Stimulated activated CD4-positive, alpha-beta T cell treated with anti-CD3 and anti-CD28 coated beads, Interleukin-4, amount 100 ng/mL, for 4 hours (primary cell): Measurements from ENCODE around the gene ZNRF3.
A peak's percentile ranks its signal among the peaks of the same experiment; 100 is the strongest.
"Not testable (repeated sequence)": the region's sequence is repeated elsewhere in the genome, so short reads cannot be mapped to it uniquely, and the experiment has no call there.

Experiments
- DNase-seq, 2 experiments: peaks; one replicate each; pipeline ENCODE4 v3.0.0-alpha.2; 2020

Gene ZNRF3

DNA sequence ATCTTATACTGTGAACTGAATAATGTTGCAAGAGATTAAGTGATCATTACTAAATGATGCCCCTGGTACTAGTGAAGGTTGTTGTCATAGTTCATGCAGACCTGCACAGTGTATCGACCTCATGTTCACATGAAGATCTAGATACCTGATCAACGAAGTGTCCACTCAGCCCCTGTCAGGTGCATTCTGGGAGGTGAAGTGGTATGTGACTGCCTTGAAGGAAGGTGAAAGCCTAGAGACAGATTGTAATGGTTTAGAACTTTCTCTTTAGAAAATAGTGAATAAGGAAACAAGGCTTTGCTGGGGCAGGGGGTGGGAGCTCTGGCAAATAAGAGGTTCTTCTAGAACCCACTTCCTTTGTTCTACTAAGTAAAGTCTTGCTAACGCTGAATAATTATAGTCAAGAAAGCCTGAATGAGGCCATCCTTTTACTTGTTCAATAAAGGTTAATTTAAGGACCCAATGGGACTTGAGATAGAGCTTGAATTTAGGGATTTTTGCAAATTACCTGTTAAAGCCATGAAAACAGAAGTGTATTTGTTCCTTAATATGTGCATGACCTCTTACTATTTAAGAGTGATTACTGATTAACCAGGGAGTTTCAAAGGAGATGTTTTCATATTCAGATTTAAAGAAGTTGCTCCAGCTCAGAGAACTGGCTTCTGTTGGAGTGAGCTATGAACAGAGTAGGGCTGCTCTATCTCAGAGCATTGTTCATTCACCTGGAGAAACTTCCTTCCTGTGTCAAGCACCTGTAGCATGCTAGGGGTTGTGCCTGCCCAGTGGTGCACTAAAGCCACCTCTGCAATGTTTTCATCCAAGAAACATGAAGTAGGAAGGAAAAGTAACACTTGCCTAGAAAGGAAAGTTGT lies 132.9 kb downstream of the ZNRF3 start:
- DNase-seq, result no peak

DNA sequence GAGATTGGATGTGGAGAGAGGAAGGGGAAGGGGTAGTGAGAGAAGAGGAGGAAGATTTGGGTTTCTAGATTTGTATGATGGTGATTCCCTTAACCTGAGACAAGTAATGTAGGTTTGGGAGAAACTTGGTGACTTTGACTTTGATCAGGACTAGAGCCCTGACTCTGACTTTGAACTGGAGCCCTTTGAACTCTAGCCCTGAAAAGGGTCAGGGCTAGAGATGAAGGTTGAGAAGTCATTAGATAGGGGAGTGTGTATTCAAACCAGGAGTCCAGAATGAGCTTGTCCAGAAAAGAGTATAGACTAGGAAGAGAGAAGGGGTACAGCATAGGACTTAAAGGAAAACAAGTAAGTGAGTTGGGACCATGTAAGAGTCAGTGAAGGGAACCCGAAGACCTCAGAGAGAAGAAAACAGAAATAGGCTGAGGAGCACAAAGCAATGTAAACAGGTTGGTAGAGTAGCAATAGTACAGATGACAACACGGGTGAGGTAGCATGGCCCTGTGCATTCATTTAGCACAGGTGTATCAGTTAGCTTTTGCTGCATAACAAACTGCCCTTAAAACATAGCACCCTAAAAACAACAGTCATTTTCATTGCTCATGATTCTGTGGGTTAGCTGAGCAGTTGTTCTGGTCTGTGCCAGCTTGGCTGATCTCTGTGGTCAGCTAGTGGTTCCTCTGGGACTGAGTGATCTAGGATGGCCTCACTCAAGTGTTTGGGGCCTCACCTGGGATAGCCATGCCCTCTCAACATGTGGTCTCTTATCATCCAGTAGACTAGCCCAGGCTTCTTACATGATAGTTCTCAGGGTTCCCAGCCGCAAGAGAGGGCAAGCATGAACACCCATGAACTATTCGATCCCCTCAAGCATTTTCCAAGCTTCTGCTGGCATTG lies 135.2 kb downstream of the ZNRF3 start:
- DNase-seq, result no peak

DNA sequence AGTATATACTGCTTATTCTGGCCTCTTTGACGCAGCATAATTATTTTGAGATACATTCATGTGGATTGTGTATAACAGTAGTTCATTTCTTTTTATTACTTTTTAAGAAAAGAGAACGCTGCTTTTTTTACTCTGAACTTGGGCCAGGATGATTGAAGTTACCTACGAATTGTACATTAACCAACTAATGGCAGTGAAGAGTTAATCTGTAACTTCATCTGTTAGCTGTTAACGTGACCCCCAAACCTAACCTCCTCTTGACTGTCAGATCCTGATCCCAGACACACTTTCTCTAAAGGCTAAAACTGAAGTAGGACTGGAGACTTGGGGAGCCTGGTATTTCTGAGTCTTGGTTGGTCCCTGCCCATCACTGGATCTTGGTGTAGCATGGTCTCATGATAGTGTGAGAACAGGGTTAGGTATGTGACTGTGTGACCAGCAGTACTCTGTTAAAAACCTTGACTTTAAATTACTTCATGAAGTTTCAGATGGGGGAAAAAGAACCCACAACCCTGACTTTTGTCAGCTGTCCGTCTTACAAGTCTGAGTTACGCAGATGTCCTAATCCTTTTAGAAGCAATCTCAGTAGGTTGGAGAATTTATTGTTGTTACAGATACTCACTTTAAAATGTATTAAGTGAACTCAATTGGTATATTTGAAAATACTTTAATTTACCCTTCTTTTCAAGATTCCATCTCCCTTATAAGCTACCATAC lies 138.9 kb downstream of the ZNRF3 start:
- DNase-seq, result no peak

DNA sequence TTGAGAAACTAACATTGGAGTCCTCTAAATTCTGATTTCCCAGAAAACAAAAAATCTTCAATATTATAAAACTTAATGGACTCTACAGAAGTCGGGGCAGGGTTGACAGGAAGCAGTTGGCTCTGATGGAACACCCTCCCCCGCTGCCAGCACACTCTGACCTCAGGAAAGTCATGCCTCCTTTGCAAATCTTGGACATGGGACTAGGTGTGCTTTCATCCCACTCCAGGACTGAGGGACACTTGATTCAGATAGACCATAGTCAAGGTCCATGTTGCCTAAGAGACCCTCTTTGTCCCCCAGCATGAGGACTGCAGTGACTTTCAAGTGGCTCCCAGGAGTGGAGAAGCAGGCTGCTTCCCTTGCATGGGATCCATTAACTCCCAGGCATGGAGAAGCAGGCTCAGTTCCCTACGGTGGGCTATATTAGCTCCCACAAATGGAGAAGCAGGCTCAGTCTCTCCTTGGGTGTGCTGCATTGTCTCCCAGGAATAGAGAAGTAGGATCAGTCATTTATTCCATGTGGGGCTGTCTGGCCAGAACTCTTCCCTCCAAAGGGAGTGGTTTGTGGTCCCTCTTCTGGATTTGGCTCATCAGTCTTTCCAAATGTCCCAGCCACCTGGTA lies 139.9 kb downstream of the ZNRF3 start:
- DNase-seq, result no peak

DNA sequence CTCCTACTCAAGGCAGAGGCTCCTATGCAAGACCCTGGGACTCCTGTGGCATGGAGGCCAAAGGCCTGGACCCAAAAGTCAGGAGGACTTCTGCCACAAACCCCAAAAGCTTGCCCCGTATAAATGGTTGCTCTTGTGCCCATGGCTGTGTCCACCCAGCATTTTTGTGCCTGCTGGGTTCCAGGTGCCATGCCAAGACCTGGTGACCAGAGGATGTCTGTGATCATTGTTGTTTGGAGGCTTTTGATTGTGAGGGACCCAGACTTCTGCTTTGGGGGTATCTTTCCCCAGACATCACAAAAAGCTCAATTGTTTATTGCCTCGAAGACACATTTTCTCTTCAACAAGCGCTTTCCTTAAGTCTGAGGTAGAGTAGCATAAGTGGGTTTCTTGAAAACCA lies 143.2 kb downstream of the ZNRF3 start:
- no peak for DNase-seq

DNA sequence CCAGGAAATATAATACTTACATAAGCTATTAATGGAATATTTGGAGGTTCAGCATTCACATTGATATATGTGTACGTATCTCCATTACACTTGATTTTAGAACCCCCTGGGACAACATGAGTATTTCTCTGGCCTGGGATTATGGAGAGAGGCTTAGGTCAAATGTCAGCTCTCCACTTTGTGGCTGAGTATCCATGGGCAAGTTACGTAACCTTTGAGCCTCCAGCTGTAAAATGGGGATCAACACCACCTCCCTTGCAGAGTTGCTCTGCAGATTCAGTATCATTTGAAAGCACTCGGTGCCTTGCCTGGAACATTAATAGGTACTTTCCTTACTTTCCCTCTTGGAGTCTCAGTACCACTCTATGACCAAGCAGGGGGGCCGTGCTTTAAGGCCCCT lies 145.1 kb downstream of the ZNRF3 start:
- no peak for DNase-seq

DNA sequence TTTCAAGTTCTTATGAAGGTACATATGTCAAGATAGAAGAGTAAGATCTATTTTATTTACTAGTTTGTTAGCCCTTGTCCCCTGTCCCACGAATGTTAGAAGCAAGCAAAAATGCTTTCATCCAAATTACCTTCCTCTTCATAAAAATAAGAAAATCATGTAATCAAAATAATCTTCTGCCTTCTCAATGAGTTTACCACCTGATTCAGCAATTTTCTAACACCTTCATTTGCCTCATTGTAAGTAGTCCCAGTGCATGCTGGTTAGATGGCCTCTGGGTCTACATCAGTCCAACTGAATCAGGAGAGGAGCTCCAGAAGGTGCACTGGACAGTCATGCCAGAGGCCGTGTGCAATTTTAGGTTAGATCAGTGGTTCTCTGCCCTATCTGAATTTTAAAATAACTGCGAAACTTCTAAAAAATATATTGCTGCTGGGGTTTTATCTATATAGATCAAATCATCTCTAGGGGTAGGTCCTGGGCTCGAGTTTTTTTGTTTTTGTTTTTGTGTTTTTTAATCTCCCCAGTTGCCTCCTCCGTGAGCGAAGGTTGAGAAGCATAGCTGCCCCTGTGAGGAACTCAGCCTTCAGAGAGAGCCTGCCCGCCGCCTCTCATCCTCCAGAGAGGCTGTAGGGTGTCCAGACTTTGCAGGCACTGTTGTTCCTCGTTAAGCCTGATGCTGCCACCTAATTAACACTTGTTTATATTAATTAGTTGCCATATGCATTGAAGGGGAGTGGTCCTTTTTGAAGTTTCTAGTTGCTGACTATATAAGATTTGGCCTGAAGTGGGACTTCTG lies 146.0 kb downstream of the ZNRF3 start:
- no peak for DNase-seq

DNA sequence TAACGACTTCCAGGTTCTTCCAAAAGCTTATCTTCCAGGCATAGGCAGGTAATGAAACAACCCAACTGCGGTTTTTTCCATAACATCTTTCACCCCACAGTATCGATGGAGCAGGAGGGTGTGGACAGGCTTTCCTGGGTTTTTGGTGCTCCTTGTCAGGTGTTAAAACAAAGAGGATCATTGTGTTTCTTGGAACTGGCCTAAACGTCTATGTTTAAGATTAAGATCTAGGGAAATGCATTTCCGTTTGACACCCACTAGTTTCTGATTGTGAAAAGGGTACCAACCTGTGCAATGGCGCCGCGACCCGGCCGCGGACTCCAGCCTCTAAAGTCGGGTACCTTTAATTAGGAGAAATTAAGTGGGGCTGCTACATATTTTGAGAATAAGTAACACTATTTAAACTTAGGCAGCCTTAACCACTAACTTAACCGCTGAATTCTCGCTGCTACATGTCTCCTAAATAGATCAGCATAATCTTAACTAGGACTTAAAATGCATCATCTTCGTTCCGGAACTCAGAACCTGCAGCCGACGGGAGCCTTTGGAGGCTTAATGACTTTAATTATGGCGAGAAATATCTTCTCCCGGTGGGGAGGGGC lies 146.7 kb downstream of the ZNRF3 start:
- DNase-seq, result no peak

DNA sequence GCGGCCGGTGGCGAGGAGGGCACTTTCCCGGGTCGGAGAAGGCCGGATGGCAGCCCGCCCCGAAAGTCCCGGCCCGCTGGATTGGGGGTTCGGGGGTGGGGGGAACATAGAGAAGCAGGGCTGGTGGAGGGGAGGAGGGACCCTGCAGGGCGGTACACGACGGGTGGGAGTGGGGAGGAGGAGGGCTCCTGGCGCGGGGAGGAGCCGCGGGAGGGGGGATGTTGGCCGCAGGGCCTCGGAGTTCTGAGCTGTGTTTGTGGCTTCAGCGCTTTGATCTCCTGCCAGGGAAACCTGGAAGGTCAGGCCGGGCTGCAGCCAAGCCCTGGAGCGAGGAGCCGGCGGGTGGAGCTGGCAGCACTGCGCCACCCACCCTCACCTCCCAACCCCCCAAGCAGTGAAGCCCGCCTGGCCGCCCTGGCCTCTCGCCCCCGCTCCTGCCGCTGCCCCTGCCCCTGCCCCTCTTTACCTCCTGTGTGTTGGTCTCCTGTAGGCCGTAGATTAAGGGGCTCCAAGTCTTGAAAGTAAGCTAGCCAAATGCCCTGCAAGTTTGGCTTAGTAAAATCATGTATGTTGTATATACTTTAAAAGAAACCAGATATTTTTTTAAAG lies 147.3 kb downstream of the ZNRF3 start:
- no peak for DNase-seq

DNA sequence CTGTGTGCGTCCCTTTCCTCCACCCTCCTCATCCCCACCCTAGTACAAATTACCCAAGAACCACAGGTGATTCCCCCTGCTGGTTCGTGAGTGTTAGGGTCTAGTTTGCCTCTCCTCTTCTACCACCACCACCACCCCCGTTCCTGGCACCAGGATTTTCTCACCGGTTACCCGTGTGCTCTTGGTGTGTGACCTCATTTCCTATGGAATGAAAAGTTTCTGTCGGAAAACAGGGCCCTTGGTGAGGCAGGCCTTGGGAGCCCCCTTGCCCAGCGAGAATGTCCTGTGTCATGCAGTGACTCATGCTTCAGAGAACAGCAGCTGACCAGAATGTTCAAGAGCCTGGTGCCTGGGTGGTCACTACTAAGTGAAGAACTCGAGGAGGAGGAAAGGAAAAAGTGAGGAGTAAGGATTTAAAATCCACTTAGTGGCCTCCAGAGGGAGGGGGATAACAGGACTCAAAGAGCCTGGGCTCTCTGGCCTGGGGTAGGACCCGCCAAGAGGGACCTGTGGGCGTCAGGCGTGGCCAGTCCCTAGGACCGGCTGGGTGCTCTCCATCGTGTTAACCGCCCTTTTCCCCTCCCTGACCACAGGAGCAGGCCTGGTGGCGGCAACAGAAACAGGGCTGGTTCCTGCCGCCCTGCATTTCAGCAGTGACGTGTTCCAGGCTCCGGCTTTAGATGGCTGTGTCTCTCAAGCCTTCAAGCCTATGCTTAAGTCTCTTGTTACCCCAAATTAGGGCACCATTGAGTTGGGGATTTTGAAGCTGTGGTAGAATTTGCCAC lies 148.0 kb downstream of the ZNRF3 start:
- DNase-seq, result no peak

DNA sequence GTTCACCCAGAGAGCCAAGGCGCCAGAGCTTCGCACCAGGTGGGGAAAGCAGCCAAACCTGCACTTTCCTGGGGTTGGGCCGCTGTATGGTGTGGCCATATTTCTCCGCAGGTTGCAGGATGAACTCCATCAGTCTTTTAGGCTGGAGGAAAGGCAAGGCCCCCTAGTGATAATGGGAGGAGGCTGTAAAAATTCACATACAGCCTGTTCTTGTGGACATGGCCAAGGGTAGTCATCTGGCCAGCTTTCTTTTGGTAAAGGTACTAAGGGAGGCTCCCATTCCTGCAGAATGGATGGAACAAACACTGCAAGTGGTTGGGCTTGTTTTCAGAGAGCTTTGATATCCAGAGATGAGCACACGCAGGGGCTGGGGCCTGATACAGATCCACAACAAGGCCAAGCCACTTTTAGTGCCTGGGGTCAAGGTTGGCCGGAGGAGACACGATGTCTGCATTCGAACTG lies 148.7 kb downstream of the ZNRF3 start:
- no peak for DNase-seq

DNA sequence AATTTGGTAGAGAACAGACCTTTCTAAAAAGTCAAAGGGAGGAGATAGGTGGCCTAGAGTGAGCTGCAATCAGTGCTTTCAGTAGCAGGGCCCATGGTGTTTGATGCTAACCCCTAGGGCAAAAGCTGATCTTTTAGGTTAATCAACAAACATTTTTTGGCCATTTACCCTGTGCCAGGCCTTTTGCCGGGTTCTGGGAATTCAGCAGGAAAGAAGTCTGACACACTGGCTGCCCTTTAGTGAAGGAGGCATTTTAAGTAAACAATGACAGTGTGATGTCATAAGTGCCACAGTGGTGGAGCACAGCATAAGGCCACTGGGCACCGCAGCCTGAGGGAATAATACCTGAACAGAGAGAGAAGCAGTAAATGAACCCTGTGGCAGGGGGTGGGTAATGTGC lies 149.2 kb downstream of the ZNRF3 start:
- DNase-seq, result no peak

DNA sequence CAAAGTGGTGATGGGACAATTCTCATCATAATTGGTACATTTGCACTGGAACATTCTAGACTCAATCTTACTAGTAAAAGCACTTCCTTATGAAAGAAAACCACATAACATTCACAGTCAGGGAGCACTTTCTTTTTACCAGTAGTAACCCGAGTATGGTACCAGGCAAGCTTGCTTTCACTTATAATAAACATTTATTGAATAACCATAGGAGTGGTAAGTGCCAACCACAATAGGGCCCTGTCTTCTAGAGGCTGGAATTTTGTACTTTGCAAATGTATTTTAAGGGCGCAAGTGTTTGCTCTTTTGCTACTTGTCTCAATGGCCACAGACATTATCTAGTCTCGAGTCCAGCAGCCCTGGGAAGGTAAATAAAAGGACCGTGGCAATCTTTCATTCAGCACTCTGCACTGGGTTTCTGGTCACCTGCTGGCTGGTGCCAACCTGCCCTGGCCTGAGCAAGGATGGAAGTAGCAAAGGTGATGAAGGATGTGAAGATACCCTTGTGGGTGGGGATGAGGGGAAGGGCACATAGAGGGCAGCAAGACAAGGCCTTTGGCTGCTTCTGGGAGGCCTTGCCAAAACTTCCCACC lies 154.1 kb downstream of the ZNRF3 start:
- no peak for DNase-seq

DNA sequence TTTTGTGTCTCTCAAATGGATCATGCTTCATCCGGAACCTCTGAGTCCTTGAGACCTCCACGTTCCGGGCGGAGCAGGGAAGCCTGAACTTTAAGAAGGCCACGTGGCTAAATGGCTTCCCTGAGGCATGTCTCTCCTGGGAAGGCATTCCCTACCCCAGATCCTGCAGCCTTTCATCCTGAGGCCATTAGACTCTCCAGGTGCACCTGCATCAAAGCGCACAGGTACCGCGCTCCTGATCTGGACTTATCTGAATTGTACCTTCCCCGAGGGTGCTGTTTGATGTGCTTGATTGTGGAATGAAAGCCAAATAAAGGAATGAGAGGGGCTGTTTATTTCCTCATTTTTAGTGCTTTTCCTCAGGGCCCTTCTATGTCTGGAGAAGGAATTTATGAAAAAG lies 155.8 kb downstream of the ZNRF3 start:
- DNase-seq, result no peak

DNA sequence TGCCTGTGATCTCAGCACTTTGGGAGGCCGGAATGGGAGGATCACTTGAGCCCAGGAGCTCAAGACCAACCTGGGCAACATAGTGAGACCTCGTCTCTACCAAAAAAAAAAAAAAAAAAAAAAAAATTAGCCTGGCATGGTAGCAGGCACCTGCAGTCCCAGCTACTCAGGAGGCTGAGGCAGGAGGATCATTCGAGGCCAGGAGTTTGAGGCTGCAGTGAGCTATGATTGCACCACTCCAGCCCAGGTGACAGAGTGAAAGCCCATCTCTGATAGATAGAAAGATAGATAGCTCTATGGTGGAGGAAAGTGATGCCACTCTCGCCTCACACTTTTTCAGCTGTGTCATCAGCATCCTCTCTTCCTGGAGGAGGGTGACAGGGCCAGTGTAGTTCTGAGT lies 156.3 kb downstream of the ZNRF3 start:
- DNase-seq, result not testable (repeated sequence)

DNA sequence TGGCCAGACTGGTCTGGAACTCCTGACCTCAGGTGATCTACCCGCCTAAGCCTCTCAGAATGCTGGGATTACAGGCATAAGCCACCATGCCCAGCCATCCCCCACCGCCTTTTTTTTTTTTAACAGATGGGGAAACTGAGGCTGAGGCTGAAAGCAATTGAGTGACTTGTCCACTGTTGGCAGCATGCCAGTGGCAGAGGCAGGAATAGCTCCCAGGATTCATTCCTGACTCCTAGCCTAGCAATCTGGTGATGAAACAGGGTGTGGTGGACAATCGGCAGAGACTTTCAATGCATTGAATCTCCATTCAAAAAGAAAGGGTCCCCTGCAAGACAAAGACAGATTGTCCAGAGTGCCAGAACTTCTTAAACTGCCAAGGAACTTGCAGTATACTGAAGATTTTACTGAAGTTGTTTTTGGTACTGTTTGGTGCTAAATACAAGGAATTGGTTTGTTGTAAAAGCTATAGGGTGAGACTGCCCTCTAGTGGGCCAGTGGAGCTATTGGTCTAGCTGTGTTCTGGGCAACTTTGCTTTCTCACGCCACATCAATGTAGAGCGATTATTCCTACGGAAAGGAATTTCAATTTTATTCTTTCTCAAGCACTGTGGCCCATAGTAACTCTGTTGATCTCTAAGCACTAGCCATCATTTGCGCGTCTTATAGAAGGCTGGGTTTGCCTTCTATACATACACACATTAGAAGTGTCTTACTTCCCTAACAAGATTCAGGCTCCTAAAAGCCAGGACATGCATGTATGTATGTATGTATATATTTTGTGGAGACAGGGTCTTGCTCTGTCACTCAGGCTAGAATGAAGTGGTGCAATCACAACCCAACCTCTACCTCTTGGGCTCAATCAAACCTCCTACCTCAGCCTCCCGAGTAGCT lies 157.3 kb downstream of the ZNRF3 start:
- DNase-seq, result peak; percentile 43 to 47

DNA sequence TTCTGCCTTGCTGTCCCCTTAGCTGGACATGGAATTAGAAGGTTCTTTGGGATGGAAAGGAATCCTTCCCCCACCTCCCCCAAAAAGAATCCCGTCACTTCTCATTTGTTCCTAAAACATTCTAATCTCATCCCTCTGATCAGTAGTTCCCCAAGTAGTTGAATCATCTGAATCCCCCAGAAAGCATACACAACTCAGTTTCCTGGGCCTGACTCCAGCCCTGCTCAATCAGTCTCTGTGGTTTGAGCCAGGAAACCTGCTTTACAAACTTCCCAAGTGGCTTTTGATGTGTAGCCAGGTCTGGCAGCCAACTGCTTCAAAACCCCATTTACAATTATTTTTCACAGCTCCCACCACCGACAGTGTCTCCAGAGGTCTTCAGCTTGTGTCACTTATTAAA lies 158.0 kb downstream of the ZNRF3 start:
- DNase-seq, result no peak

DNA sequence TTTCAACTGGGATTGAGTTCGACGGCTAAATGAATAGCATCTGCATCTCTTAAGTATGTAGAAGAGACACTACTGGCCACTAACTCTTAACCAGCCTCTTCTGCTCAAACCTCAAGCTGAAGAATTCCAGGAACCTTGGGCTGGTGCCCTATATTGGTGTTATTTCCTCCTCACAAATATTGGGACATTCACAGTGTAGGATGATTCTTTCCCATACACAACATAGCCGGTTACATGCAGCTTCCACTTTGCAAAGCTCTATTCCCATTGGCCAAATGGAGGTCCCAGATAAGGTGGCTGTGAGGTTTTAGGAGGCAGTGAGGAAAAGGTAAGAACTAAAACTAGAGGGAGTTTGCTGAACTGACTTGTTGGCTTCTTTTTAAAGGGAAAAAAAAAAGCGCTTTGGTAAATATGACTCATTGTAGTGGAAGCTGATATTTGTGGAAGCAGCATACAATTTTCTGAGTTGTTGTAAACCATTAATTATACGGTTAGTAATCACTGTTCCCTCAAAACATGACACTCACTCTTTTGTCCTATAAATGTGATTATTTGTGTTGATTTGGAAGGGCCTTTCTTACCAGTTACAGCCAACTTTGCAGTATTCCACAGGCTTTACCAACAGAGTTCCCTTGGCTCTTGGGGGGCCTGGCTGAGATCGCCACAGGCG lies 160.7 kb downstream of the ZNRF3 start:
- DNase-seq, result no peak
